CD4-positive, alpha-beta T cell treated with Interleukin-1 beta for 1 hour (primary cell): ENCODE results near the gene KCNN1.
"Not testable (repeated sequence)": the region's sequence is repeated elsewhere in the genome, so short reads cannot be mapped to it uniquely, and the experiment has no call there.

Experiments used
- DNase-seq, 2 donors: peaks; one replicate each; pipeline ENCODE4 v3.0.0-alpha.2; 2020 to 2022

The KCNN1 gene

GRCh38 chr19:18001777-18002345, 35.0 kb downstream of the KCNN1 start:
- DNase-seq = no peak

- peak; percentile 40 to 70 for DNase-seq
These were observed 35.5 kb downstream of the KCNN1 start for GRCh38 chr19:18002347-18002850.

GRCh38 chr19:18005750-18006149, 38.8 kb downstream of the KCNN1 start:
- not testable (repeated sequence) for DNase-seq

GRCh38 chr19:18007044-18007916, 40.4 kb downstream of the KCNN1 start:
- peak; percentile 83 to 85 for DNase-seq

- DNase-seq = peak; percentile 92 to 93
These were observed 41.2 kb downstream of the KCNN1 start, which contains the start of gene ARRDC2 for GRCh38 chr19:18007917-18008673. Gene ARRDC2 (plus strand): TSS chr19:18008170. CDS start chr19:18008311, 141 bp downstream.

- DNase-seq = no peak
These were observed 41.9 kb downstream of the KCNN1 start for GRCh38 chr19:18008814-18009213.

GRCh38 chr19:18009412-18010066, 42.6 kb downstream of the KCNN1 start:
- no peak for DNase-seq

GRCh38 chr19:18010149-18010548, 43.2 kb downstream of the KCNN1 start:
- DNase-seq = no peak

- no peak for DNase-seq
These were observed 46.6 kb downstream of the KCNN1 start for GRCh38 chr19:18013210-18014111.

GRCh38 chr19:18014197-18014596, 47.3 kb downstream of the KCNN1 start:
- DNase-seq = peak; percentile 62 to 67

GRCh38 chr19:18016209-18016910, 49.5 kb downstream of the KCNN1 start:
- DNase-seq = no peak

- no peak for DNase-seq
These were observed 50.6 kb downstream of the KCNN1 start for GRCh38 chr19:18017275-18018083.

- DNase-seq = no peak
These were observed 53.5 kb downstream of the KCNN1 start for GRCh38 chr19:18020212-18021085.

- peak; percentile 78 to 86 for DNase-seq
These were observed 54.3 kb downstream of the KCNN1 start for GRCh38 chr19:18021121-18021755.

- DNase-seq = peak; percentile 76 to 95
These were observed 56.8 kb downstream of the KCNN1 start for GRCh38 chr19:18023622-18024251.

- DNase-seq = no peak
These were observed 60.2 kb downstream of the KCNN1 start for GRCh38 chr19:18027151-18027550.

- DNase-seq = no peak
These were observed 62.9 kb downstream of the KCNN1 start for GRCh38 chr19:18029617-18030338.
